K562 (cell line): ENCODE data around the gene KRT1. TPM values are rescaled to one million over a fixed set of nuclear protein-coding genes. Genes with fewer than 3 reads are reported as not detected.

ENCODE experiments used
- ATAC-seq: fragments of 200-7000 bp; cut with Tn5 transposase; 3 replicates; pipeline ENCODE4 v1.9.1; 2020; ENCODE audit warnings: moderate library complexity
- BruUV-seq: library from RNA; stranded (reverse); fragments of 400-500 nt; replicated peaks from 2 replicates; lab custom pipeline; 2021; lab: Mats Ljungman, UMichigan
- CTCF ChIA-PET: fragments of 300-600 bp; formaldehyde crosslinking; extraction: SDS; loops from one replicate; lab custom pipeline; 2021; ENCODE audit warnings: low intra/inter-chr PET ratio; lab: Yijun Ruan, JAX
- POLR2A ChIA-PET: fragments of 300-600, 350-650 bp; sonication (Branson Sonifier 250); formaldehyde crosslinking; extraction: SDS; loops from one replicate; lab custom pipeline; 2021; ENCODE audit warnings: antibody characterized with exemption, inconsistent platforms; lab: Yijun Ruan, JAX
- DNase-seq, 4 experiments: peaks; one replicate each; pipeline versions ENCODE4 v3.0.0 to v3.0.0-alpha.2; 2011 to 2018; ENCODE audit warnings: low spot score in 3 of 4, mixed read lengths in 3 of 4; ENCODE audit errors: extremely low read depth in 1 of 4
- FAIRE-seq: peaks from 2 replicates; lab custom pipeline; 2011; peaks lifted over from hg19 to GRCh38; lab: Jason Lieb, UNC
- H2AFZ ChIP-seq: 2 replicates; pipeline ENCODE4 v1.6.0; 2011; ENCODE audit warnings: low read depth, low read length, control low read depth, inconsistent platforms
- H3K27ac ChIP-seq: fragments of 200-600 bp; 3 replicates; pipeline ENCODE4 v1.8.0; 2011; ENCODE audit warnings: low read depth, mild to moderate bottlenecking, control low read depth, inconsistent platforms, low read length, moderate library complexity, mixed read lengths; ENCODE audit errors: extremely low read depth
- H3K27me3 ChIP-seq, 2 experiments: fragments of 300-600 bp in 1 of 2; 2 replicates in 1 of 2; 3 replicates in 1 of 2; pipeline versions ENCODE4 v1.6.0 to v1.8.0; 2011; ENCODE audit warnings: inconsistent platforms in 2 of 2, low read length in 2 of 2, mild to moderate bottlenecking in 1 of 2, mixed read lengths in 1 of 2, moderate library complexity in 1 of 2; ENCODE audit not compliant: control insufficient read depth in 2 of 2, insufficient read depth in 2 of 2
- H3K36me3 ChIP-seq: fragments of 300-600 bp; 3 replicates; pipeline ENCODE4 v1.8.0; 2011; ENCODE audit warnings: mild to moderate bottlenecking, low read length, inconsistent platforms; ENCODE audit not compliant: control insufficient read depth, insufficient read depth
- H3K4me1 ChIP-seq, 2 experiments: fragments of 200-600 bp in 1 of 2; replicated peaks in 1 of 2; 2 replicates in 1 of 2; 3 replicates in 1 of 2; pipeline versions ENCODE4 v1.5.1 to v1.8.0; 2011; ENCODE audit warnings: inconsistent platforms in 2 of 2, low read length in 2 of 2, mild to moderate bottlenecking in 1 of 2, mixed read lengths in 1 of 2, moderate library complexity in 1 of 2; ENCODE audit not compliant: control insufficient read depth in 2 of 2, insufficient read depth in 2 of 2
- H3K4me2 ChIP-seq: 2 replicates; pipeline ENCODE4 v1.6.1; 2011; ENCODE audit warnings: low read length, control low read depth, inconsistent platforms, mixed read lengths; ENCODE audit not compliant: insufficient read depth
- H3K4me3 ChIP-seq: fragments of 200-600 bp; sonication (generic), shearing (Covaris generic); 2 replicates; pipeline ENCODE4 v1.5.1; 2016; ENCODE audit warnings: control low read depth, inconsistent platforms
- H3K79me2 ChIP-seq: fragments of 200-600 bp; 3 replicates; pipeline ENCODE4 v1.8.0; 2011; ENCODE audit warnings: low read length, inconsistent platforms; ENCODE audit not compliant: control insufficient read depth, insufficient read depth
- H3K9ac ChIP-seq, 2 experiments: 2 replicates each; pipeline versions ENCODE4 v1.6.0 to v1.6.1; 2011; ENCODE audit warnings: low read depth in 2 of 2, low read length in 2 of 2, control low read depth in 1 of 2, inconsistent platforms in 1 of 2, mild to moderate bottlenecking in 1 of 2, mixed read lengths in 1 of 2; ENCODE audit not compliant: insufficient read depth in 1 of 2
- H3K9me1 ChIP-seq: one replicate; pipeline ENCODE4 v1.6.0; 2011; ENCODE audit warnings: inconsistent platforms, mild to moderate bottlenecking, low read length, moderate library complexity; ENCODE audit not compliant: control insufficient read depth, insufficient read depth
- H3K9me3 ChIP-seq: replicated peaks from 2 replicates; pipeline ENCODE4 v1.5.1; 2011; ENCODE audit warnings: low read depth, low read length, inconsistent platforms; ENCODE audit not compliant: control insufficient read depth, insufficient read depth
- H4K20me1 ChIP-seq: replicated peaks from 2 replicates; pipeline ENCODE4 v1.6.1; 2011; ENCODE audit warnings: low read length, inconsistent platforms, mixed read lengths; ENCODE audit not compliant: control insufficient read depth, insufficient read depth
- NCOA1 ChIP-seq: fragments of 450-650 bp; IDR thresholded peaks from 2 replicates; pipeline ENCODE4 v1.6.1; 2016; ENCODE audit warnings: low read depth
- NFIC ChIP-seq: fragments of 450-650 bp; IDR thresholded peaks from 2 replicates; pipeline ENCODE4 v1.6.1; 2017; ENCODE audit warnings: mild to moderate bottlenecking, inconsistent platforms
- SMARCC2 ChIP-seq: fragments of 450-650 bp; IDR thresholded peaks from 2 replicates; pipeline ENCODE4 v1.6.1; 2017; ENCODE audit warnings: antibody characterized with exemption, moderate library complexity, mild to moderate bottlenecking, low read depth
- STAT5B ChIP-seq: fragments of 250-450 bp; sonication (Bioruptor Pico); IDR thresholded peaks from 2 replicates; pipeline ENCODE4 v1.8.0; 2021; ENCODE audit warnings: mild to moderate bottlenecking, inconsistent platforms
- ZBTB12 ChIP-seq: fragments of 250-450 bp; sonication (Bioruptor Pico); IDR thresholded peaks from 2 replicates; pipeline ENCODE4 v1.4.0; 2020
- ZNF143 ChIP-seq: sonication (generic); formaldehyde crosslinking; IDR thresholded peaks from 2 replicates; pipeline ENCODE4 v1.9.0; 2022; ENCODE audit warnings: mild to moderate bottlenecking, missing genetic modification reagents
- WGBS: fragments of 100-300 bp; shearing (Covaris generic); methylation state at CpG from one replicate; pipeline ENCODE4 v1.1.6; 2016; ENCODE audit warnings: low coverage, mixed read lengths; ENCODE audit not compliant: insufficient coverage; ENCODE audit errors: missing lambda C conversion rate; 5-methylcytosine and 5-hydroxymethylcytosine counted together
- in situ Hi-C: fragments of 300-500 bp; cut with MboI; formaldehyde crosslinking; loops from 4 replicates; pipeline ENCODE4 v1.15.0; 2018; ENCODE audit warnings: inconsistent platforms, mixed read lengths
- intact Hi-C: fragments of 100-400 bp; cut with micrococcal nuclease; formaldehyde crosslinking; loops from 2 replicates; pipeline ENCODE4 v1.14.2; 2022
- polyA plus RNA-seq, 8 experiments: library from polyadenylated mRNA; depleted of rRNA in 4 of 8; stranded (reverse) in 5 of 8; unstranded in 3 of 8; fragments of >200 nt; fragmentation: Nextera tagmentation in 2 of 8; fragmentation: Illumina TruSeq in 1 of 8; extraction: Ambion mirVana in 2 of 8; extraction: Trizol in 1 of 8; gene quantifications; 2 replicates each; pipeline versions ENCODE4 v1.2.1 to v1.2.3, GENCODE V29; 2011 to 2014; ENCODE audit warnings: inconsistent platforms in 1 of 8, missing spikeins in 1 of 8
- total RNA-seq, 7 experiments: library from RNA; depleted of rRNA in 6 of 7; stranded (reverse); fragments of >200 nt in 6 of 7; fragmentation: Illumina TruSeq in 2 of 7; extraction: Trizol in 2 of 7; gene quantifications; 2 replicates each; pipeline versions ENCODE4 v1.2.1 to v1.2.3, GENCODE V29; 2011 to 2021; ENCODE audit warnings: low replicate concordance in 1 of 7

KRT1 gene
- total and polyA plus RNA-seq, 9 of the 15 experiments (the other 6 are each of a cell fraction or from before 2014, with no cell fraction given) = 0.18 TPM; not detected in 8

GRCh38 chr12:52666471-52666870 lies 13.7 kb downstream of the KRT1 start:
- BruUV-seq = no TSS peak
- no peak for ATAC-seq

More at GRCh38 chr12:52666471-52666870, 13.7 kb downstream of the KRT1 start:
- Histone ChIP-seq H2AFZ (no peak overlapping the region), H3K9me3 (no peaks in the 10 kb centered on the region), H3K4me2 (no peak overlapping the region), H3K36me3 (no peaks in the 10 kb centered on the region), H3K9me1 (peaks cover 2% of the 10 kb centered on the region), H3K27ac (no peak overlapping the region), H3K4me3 (no peak overlapping the region), H3K4me1 (peaks cover 18 to 22% of the 10 kb centered on the region in 2 experiments; a peak in 4 of 5 replicates), H3K79me2 (no peaks in the 10 kb centered on the region), H4K20me1 (no peaks in the 10 kb centered on the region), H3K27me3 (no peaks in the 10 kb centered on the region), H3K9ac (no peak overlapping the region)
- no peak for DNase-seq
- POLR2A ChIA-PET = interaction anchor here (1.3 kb wide), 1 partner anchor 9 kb away, joined by 6 read pairs; no protein-coding TSS in a partner anchor
- in situ Hi-C loops = no loop called here
- CTCF ChIA-PET = interaction anchor here (1.3 kb wide), 1 partner anchor 214 kb away, joined by 4 read pairs; no protein-coding TSS in a partner anchor
- no peak for TF ChIP-seq NCOA1
- peak; percentile 17; the same call in 1 of the 2 replicates for TF ChIP-seq NFIC
- no peak for TF ChIP-seq ZNF143 (CRISPR knock-in tag)
- no peak for TF ChIP-seq STAT5B (CRISPR knock-in tag)
- no peak for TF ChIP-seq ZBTB12 (CRISPR knock-in tag)
- TF ChIP-seq SMARCC2 = no peak
- no peak for FAIRE-seq
- intact Hi-C loops = loop anchor here (2.0 kb wide), 1 partner anchor 204 kb away; no protein-coding TSS in a partner anchor
- WGBS = 67% methylated on average over 3 of the region's 3 CpGs
